ENCODE results near the gene SLCO1B1.
A peak's percentile ranks its signal among the peaks of the same experiment; 100 is the strongest.
"Not testable (repeated sequence)": the region's sequence is repeated elsewhere in the genome, so short reads cannot be mapped to it uniquely, and the experiment has no call there.

SLCO1B1 gene

GRCh38 chr12:21130998-21131397 is at the start of gene SLCO1B1:
Gene SLCO1B1 (plus strand): TSS chr12:21131194. CDS start chr12:21141575, 10,381 bp downstream.
- DNase-seq (ENCODE audit: low read depth): no peak

- not testable (repeated sequence) for DNase-seq (ENCODE audit: low read depth)
Observed at GRCh38 chr12:21084753-21085152, 46.2 kb upstream of the SLCO1B1 start.

- no peak for DNase-seq (ENCODE audit: low read depth)
Observed at GRCh38 chr12:21111732-21112131, 19.3 kb upstream of the SLCO1B1 start.

GRCh38 chr12:21113266-21113665 is 17.7 kb upstream of the SLCO1B1 start:
- no peak for DNase-seq (ENCODE audit: low read depth)

GRCh38 chr12:21117995-21118394 is 13.0 kb upstream of the SLCO1B1 start:
- DNase-seq (ENCODE audit: low read depth): no peak

- DNase-seq (ENCODE audit: low read depth): no peak
Observed at GRCh38 chr12:21118760-21119159, 12.2 kb upstream of the SLCO1B1 start.

- DNase-seq (ENCODE audit: low read depth): no peak
Observed at GRCh38 chr12:21129351-21129750, 1.6 kb upstream of the SLCO1B1 start.

DNA sequence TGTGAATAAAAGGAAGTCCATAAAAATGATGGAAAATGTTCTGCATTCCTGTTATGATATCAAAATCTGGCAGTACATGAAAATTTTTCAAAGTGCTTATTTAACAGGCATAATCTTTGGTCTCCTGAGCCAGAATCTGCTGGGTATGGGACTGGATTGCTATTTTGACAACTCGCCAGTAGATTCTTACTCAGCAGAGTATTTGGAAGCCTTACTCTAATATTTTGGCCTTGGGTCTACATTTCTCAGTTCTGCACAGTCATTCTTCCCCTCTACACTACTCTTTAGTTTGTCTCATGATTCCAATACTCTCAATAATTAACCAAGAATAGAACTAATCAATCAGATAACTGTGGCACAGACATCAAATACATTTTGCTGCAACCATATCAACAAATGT is 1.1 kb upstream of the SLCO1B1 start:
- no peak for DNase-seq (ENCODE audit: low read depth)

- not testable (repeated sequence) for DNase-seq (ENCODE audit: low read depth)
Observed at GRCh38 chr12:21137318-21137999, 6.5 kb downstream of the SLCO1B1 start.

DNA sequence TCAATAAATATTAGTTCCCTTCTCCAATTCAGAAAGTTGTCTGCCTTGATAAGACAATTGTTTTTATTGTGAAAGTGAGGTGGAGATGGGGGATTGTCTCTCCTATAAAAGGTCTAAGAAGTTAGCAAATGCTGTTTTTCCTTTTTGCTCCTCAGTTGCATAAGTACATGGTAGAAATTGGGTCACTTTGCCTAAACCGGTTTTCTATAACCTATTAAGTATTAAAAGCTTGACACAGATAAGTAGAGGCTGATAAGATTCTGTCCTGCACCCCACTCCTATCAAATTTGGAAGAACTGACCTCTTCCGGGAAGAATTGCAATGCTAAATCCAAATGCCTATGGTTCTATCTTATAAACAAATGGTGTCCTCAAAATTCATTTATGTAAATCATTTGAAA is 7.0 kb downstream of the SLCO1B1 start:
- DNase-seq (ENCODE audit: low read depth): no peak

DNA sequence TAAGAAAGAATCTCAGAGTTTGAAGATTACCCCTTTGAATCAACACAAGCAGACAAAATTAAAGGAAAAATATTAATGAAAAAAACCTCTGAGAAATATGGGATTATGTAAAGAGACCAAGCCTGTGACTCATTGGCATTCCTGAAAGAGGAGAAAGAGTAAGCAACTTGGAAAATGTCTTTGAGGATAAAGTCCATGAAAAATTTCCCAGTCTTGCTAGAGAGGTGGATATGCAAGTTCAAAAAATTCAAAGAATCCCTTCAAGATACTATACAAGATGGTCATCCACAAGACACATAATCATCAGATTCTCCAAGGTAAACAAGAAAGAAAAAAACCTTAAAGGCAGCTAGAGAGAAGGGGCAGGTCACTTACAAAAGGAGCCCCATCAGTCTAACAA is 13.3 kb downstream of the SLCO1B1 start:
- no peak for DNase-seq (ENCODE audit: low read depth)

DNA sequence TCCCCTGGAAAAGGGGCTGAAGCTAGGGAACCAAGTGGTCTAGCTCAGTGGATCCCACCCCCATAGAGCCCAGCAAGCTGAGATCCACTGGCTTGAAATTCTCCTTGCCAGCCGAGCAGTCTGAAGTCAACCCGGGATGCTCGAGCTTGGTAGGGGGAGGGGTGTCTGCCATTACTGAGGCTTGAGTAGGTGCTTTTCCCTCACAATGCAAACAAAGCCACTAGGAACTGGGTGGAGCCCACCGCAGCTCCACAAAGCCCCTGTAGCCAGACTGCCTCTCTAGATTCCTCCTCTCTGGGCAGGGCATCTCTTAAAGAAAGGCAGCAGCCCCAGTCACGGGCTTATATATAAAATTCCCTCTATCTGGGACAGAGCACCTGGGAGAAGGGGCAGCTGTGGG is 18.9 kb downstream of the SLCO1B1 start:
- DNase-seq (ENCODE audit: low read depth): not testable (repeated sequence)

- no peak for DNase-seq (ENCODE audit: low read depth)
Observed at GRCh38 chr12:21151184-21151583, 20.2 kb downstream of the SLCO1B1 start.

GRCh38 chr12:21155522-21156351 is 24.7 kb downstream of the SLCO1B1 start:
- no peak for DNase-seq (ENCODE audit: low read depth)

- no peak for DNase-seq (ENCODE audit: low read depth)
Observed at GRCh38 chr12:21165048-21165447, 34.1 kb downstream of the SLCO1B1 start.

DNA sequence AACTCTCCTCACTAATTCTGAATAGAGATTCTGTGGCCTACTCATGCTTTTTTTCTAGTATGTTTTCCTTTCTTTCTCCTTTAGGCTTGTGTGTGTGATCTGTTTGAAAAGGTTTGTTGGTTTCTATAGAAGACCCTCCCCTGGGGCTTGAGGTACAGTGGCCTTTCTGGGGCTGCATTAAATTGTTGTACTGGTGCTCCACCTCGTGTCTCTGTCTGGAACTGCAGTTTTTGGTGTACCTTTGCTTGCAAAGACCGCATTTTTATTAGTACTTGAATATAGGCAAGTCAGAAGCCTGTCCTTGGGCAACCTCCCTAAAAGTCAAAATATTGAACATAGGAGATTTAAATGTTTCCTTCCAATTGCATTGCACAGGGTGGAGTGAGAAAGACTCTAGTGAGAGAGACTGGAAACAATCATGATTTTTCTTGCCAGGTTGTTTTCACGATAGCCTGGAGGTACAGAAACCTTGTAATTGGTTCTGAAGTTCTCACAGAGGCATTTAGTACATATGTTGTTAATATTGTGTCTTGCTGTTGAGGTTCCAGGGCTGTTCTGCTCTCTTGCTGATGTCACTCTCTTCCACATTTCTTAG is 39.0 kb downstream of the SLCO1B1 start:
- peak; percentile 10 for DNase-seq (ENCODE audit: low read depth)

GRCh38 chr12:21172079-21172478 is 41.1 kb downstream of the SLCO1B1 start:
- no peak for DNase-seq (ENCODE audit: low read depth)

- no peak for DNase-seq (ENCODE audit: low read depth)
Observed at GRCh38 chr12:21183721-21184275, 52.8 kb downstream of the SLCO1B1 start.

DNA sequence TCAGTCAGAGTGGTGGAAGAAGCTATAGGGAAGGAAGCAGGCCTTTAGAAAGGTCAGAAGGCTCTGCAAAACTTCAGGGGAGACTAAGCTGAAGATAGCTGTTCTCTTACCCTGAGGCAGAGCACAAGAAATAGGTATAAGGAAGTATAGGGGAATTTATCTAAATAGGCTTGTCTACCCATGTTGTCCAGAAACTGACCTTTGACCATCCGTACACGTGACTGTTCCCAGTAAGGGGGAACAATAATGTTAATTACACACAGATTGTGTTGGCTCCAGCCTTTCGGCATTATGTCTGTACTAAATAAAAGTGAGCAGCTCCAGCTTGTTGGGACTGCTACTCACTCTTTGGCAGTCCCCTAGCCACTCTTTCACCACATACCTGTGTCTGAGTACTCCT is 59.0 kb downstream of the SLCO1B1 start:
- DNase-seq (ENCODE audit: low read depth): no peak

GRCh38 chr12:21214433-21214832 is 83.4 kb downstream of the SLCO1B1 start:
- not testable (repeated sequence) for DNase-seq (ENCODE audit: low read depth)

DNA sequence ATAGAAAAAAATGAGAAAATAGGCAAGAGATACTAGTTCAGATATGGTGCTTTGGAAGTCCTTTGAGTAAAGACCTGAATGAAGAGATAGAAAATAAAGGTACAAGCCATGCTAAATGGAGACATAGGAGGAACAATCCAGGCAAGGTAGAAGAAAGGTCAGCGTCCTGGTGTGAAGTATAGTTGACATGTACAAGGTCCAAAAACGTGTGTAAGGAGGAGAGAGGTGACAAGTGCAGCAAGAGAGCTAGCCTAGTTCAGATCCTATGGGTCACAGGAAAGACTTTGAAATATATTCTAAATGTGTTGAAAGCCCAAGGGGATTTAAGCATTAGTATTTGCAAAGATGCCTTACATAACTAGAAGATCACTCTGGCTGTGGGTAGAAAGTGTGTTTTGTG is 88.2 kb downstream of the SLCO1B1 start:
- no peak for DNase-seq (ENCODE audit: low read depth)

- DNase-seq (ENCODE audit: low read depth): no peak
Observed at GRCh38 chr12:21220266-21220665, 89.3 kb downstream of the SLCO1B1 start.

DNA sequence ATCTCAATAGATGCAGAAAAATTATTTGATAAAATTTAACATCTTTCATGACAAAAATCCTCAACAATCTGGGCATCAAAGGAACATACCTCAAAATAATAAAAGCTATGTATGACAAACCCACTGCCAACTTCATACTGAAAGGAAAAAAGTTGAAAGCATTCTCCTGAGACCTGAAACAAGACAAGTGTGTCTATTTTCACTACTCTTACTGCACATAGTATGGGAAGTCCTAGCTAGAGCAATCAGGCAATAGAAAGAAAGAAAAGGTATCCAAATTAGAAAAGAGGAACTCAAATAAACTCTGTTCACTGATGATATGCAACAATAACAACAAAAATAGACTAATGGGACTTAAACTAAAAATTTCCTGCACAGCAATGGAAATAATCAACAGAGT is 90.1 kb downstream of the SLCO1B1 start:
- no peak for DNase-seq (ENCODE audit: low read depth)
